Mesothelial cell of epicardium (in vitro differentiated cells): ENCODE results near the gene PKP4. TPM values are rescaled to one million over a fixed set of nuclear protein-coding genes. Genes with fewer than 3 reads are reported as not detected.

Experiments used
- DNase-seq, 2 experiments: peaks; one replicate each; pipeline ENCODE4 v3.0.0; 2021; ENCODE audit warnings: low spot score in 2 of 2; ENCODE audit not compliant: unreplicated experiment in 2 of 2
- H3K27ac Mint-ChIP-seq: 2 replicates; pipeline ENCODE4 v1.8.0; 2021; ENCODE audit warnings: mixed read lengths
- H3K27me3 Mint-ChIP-seq: 2 replicates; pipeline ENCODE4 v1.8.0; 2021; ENCODE audit warnings: low read depth, mixed read lengths
- H3K36me3 Mint-ChIP-seq: 2 replicates; pipeline ENCODE4 v1.8.0; 2021; ENCODE audit warnings: mixed read lengths
- H3K4me1 Mint-ChIP-seq: 2 replicates; pipeline ENCODE4 v1.8.0; 2021; ENCODE audit warnings: mixed read lengths
- H3K4me3 Mint-ChIP-seq: 2 replicates; pipeline ENCODE4 v1.8.0; 2021; ENCODE audit warnings: mild to moderate bottlenecking, moderate library complexity, mixed read lengths
- H3K9me3 Mint-ChIP-seq: 2 replicates; pipeline ENCODE4 v1.8.0; 2021; ENCODE audit warnings: mixed read lengths
- CTCF ChIP-seq: fragments of 200-600 bp; sonication (generic); IDR thresholded peaks from one replicate; pipeline ENCODE4 v1.5.0; 2021; ENCODE audit warnings: antibody characterized with exemption; ENCODE audit not compliant: unreplicated experiment
- total RNA-seq: library from RNA; stranded (reverse); gene quantifications from 3 replicates; pipeline ENCODE4 v1.2.1, GENCODE V29; 2021

PKP4 gene
- total RNA-seq, 1 donor from 2014 or later: 70.8 TPM

DNA sequence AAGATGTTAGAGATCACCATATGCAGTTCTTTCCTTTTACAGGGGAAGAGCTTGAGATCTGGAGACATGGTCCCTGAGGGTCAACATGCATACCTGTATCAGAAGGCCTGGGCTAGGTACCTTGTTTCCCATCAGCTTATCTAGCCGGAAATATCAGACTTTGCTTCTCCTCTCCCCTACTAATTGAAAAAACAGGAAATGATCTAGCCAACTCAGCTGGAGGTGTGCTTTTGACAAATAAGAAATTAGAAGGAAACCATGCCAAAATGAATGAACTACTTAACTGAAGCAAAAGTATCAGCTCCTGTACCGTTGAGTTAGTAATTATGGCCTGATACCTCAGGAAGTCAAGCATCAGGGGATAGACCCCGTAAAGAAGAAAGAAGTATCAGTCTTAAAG lies 20.4 kb downstream of the PKP4 start:
- TF ChIP-seq CTCF: no peak
- H3K36me3 Mint-ChIP-seq: peaks cover 18% of the 10 kb centered on the region
- H3K4me3 Mint-ChIP-seq: no peak overlapping the region
- peaks cover 30% of the 10 kb centered on the region for H3K4me1 Mint-ChIP-seq
- H3K9me3 Mint-ChIP-seq: peaks cover 5% of the 10 kb centered on the region
- H3K27ac Mint-ChIP-seq: peak overlapping the region; percentile 2
- DNase-seq: no peak
- H3K27me3 Mint-ChIP-seq: no peaks in the 10 kb centered on the region

GRCh38 chr2:158478237-158478636 lies 21.5 kb downstream of the PKP4 start:
- H3K4me1 Mint-ChIP-seq: peaks cover 30% of the 10 kb centered on the region
- no peak for DNase-seq
- TF ChIP-seq CTCF: no peak
- H3K27me3 Mint-ChIP-seq: no peaks in the 10 kb centered on the region
- peak overlapping the region; percentile 27 for H3K27ac Mint-ChIP-seq
- no peak overlapping the region for H3K4me3 Mint-ChIP-seq
- H3K36me3 Mint-ChIP-seq: peaks cover 10% of the 10 kb centered on the region
- no peaks in the 10 kb centered on the region for H3K9me3 Mint-ChIP-seq

DNA sequence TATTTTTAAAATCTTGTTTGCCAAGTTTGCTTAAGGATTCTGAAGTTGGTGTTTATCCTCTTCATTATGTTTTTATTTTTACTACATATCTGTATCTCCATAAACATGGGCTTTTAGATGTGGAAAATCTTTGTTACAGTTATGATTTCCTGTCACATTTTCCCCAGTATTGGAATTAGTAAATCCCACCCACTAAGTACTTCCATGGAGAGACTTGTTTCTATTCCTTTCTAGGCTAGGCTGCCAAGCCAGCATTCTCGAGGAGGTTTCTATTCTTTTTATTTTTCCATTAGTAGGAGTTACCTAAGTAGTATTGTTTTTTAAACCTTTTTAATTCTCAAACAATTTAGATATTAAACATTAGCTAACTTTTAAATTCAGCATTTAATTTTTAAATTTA lies 22.1 kb downstream of the PKP4 start:
- Mint-ChIP-seq H3K4me1 (peaks cover 30% of the 10 kb centered on the region), H3K36me3 (peaks cover 8% of the 10 kb centered on the region), H3K27me3 (no peaks in the 10 kb centered on the region), H3K9me3 (no peaks in the 10 kb centered on the region), H3K27ac (no peak overlapping the region), H3K4me3 (no peak overlapping the region)
- DNase-seq: no peak
- no peak for TF ChIP-seq CTCF

- H3K36me3 Mint-ChIP-seq: peaks cover 7% of the 10 kb centered on the region
- H3K27me3 Mint-ChIP-seq: no peaks in the 10 kb centered on the region
- H3K4me1 Mint-ChIP-seq: peaks cover 28% of the 10 kb centered on the region
- H3K27ac Mint-ChIP-seq: no peak overlapping the region
- no peak for DNase-seq
- no peak overlapping the region for H3K4me3 Mint-ChIP-seq
- TF ChIP-seq CTCF: no peak
- H3K9me3 Mint-ChIP-seq: no peaks in the 10 kb centered on the region
Measured at GRCh38 chr2:158481116-158481515, 24.4 kb downstream of the PKP4 start.

GRCh38 chr2:158482594-158482993 lies 25.8 kb downstream of the PKP4 start:
- Mint-ChIP-seq H3K4me1 (peaks cover 18% of the 10 kb centered on the region), H3K36me3 (peaks cover 7% of the 10 kb centered on the region), H3K9me3 (no peaks in the 10 kb centered on the region), H3K27ac (no peak overlapping the region), H3K4me3 (no peak overlapping the region), H3K27me3 (no peaks in the 10 kb centered on the region)
- no peak for TF ChIP-seq CTCF
- DNase-seq: no peak

DNA sequence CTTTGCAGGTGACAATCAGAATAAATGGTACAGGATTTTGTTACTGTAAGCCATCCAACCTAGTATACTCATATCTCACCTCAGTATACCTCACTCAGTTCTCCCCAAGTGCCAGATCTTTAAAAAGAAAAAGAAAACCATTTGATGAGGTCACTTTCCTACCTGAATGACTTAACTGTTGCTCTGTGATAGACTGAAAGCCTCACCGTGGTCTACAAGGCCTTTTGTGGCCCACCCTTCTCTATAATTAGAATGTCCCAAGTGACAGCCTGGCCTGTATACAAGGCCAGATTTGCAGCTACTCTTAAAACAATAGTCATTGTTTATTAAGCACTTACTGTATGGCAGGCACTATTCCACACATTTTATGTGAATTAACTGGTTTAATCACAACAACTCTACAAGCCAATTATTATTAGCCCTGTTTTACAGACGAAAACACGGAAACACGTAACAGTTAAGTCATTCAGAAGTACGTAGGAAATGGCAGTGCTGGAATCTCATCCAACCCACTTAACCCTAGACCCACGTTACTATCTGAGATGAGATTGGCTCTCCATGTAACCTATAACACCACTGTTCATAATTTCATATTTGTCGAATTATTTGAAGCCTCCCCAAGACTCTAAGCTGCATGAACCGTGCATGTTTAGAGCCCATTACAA lies 28.3 kb downstream of the PKP4 start:
- no peak for TF ChIP-seq CTCF
- Mint-ChIP-seq H3K9me3 (no peaks in the 10 kb centered on the region), H3K27me3 (no peaks in the 10 kb centered on the region), H3K36me3 (peaks cover 7% of the 10 kb centered on the region), H3K4me3 (no peak overlapping the region), H3K27ac (no peak overlapping the region), H3K4me1 (peaks cover 12% of the 10 kb centered on the region)
- DNase-seq: no peak
